HepG2 (cell line): Measurements from ENCODE around the gene SPA17. TPM values are rescaled to one million over a fixed set of nuclear protein-coding genes. Genes with fewer than 3 reads are reported as not detected.

Experiments used
- ATAC-seq: fragments of 200-7000 bp; cut with Tn5 transposase; 3 replicates; pipeline ENCODE4 v1.9.1; 2020; ENCODE audit warnings: mild to moderate bottlenecking, moderate library complexity
- BruUV-seq: library from RNA; stranded (reverse); fragments of 400-500 nt; replicated peaks from 2 replicates; lab custom pipeline; 2021; lab: Mats Ljungman, UMichigan
- CTCF ChIA-PET: fragments of 300-600 bp; formaldehyde crosslinking; extraction: SDS; loops from one replicate; lab custom pipeline; 2021; ENCODE audit warnings: low total read pairs, inconsistent platforms, low intra/inter-chr PET ratio; lab: Yijun Ruan, JAX
- POLR2A ChIA-PET: fragments of 350-600 bp; sonication (Branson Sonifier 250); formaldehyde crosslinking; loops from one replicate; lab custom pipeline; 2020; ENCODE audit warnings: antibody characterized with exemption, inconsistent platforms; lab: Yijun Ruan, JAX
- DNase-seq: peaks from one replicate; pipeline ENCODE4 v3.0.0-alpha.2; 2015; ENCODE audit warnings: low spot score
- FAIRE-seq: peaks from 3 replicates; lab custom pipeline; 2011; peaks lifted over from hg19 to GRCh38; lab: Jason Lieb, UNC
- H2AFZ ChIP-seq: one replicate; pipeline ENCODE4 v1.6.1; 2011; ENCODE audit warnings: low read length, inconsistent platforms
- H3K27ac ChIP-seq: fragments of 300-600 bp; 3 replicates; pipeline ENCODE4 v1.8.0; 2011; ENCODE audit warnings: mixed run types, mild to moderate bottlenecking, mixed read lengths, low read length, inconsistent platforms; ENCODE audit not compliant: insufficient read depth; ENCODE audit errors: extremely low read length
- H3K27me3 ChIP-seq, 2 experiments: fragments of 200-600 bp in 1 of 2; 2 replicates in 1 of 2; 3 replicates in 1 of 2; pipeline versions ENCODE4 v1.6.0 to v1.8.0; 2011; ENCODE audit warnings: low read length in 2 of 2, mild to moderate bottlenecking in 2 of 2, moderate library complexity in 2 of 2, inconsistent platforms in 1 of 2; ENCODE audit not compliant: insufficient read depth in 2 of 2, control insufficient read depth in 1 of 2
- H3K36me3 ChIP-seq, 2 experiments: fragments of 200-600 bp in 1 of 2; replicated peaks in 1 of 2; 2 replicates in 1 of 2; 3 replicates in 1 of 2; pipeline versions ENCODE4 v1.5.1 to v1.8.0; 2011; ENCODE audit warnings: low read length in 2 of 2, inconsistent platforms in 1 of 2; ENCODE audit not compliant: insufficient read depth in 2 of 2, control insufficient read depth in 1 of 2
- H3K4me1 ChIP-seq: 2 replicates; pipeline ENCODE4 v1.5.1; 2012; ENCODE audit warnings: low read length, inconsistent platforms; ENCODE audit not compliant: insufficient read depth
- H3K4me2 ChIP-seq: 2 replicates; pipeline ENCODE4 v1.6.0; 2011; ENCODE audit warnings: low read depth, low read length, inconsistent platforms
- H3K4me3 ChIP-seq, 3 experiments: fragments of 200-600 bp in 1 of 3; sonication (generic), shearing (Covaris generic) in 1 of 3; replicated peaks in 1 of 3; 2 replicates each; pipeline ENCODE4 v1.5.1; 2011 to 2016; ENCODE audit warnings: low read length in 3 of 3, inconsistent platforms in 2 of 3, low read depth in 2 of 3, mild to moderate bottlenecking in 2 of 3, control low read depth in 1 of 3, mixed read lengths in 1 of 3; ENCODE audit not compliant: insufficient read depth in 1 of 3
- H3K79me2 ChIP-seq: one replicate; pipeline ENCODE4 v1.6.1; 2011; ENCODE audit warnings: low read length, inconsistent platforms; ENCODE audit not compliant: insufficient read depth
- H3K9ac ChIP-seq: 2 replicates; pipeline ENCODE4 v1.6.0; 2011; ENCODE audit warnings: mild to moderate bottlenecking, low read depth, low read length, inconsistent platforms; ENCODE audit not compliant: insufficient read depth
- H3K9me3 ChIP-seq: 2 replicates; pipeline ENCODE4 v1.5.1; 2012; ENCODE audit warnings: mild to moderate bottlenecking, low read length
- H4K20me1 ChIP-seq: 2 replicates; pipeline ENCODE4 v1.6.0; 2011; ENCODE audit warnings: inconsistent platforms, mild to moderate bottlenecking, low read length, moderate library complexity; ENCODE audit not compliant: insufficient read depth
- ATF7-NPFF ChIP-seq: sonication (generic); formaldehyde crosslinking; IDR thresholded peaks from 2 replicates; pipeline ENCODE4 v1.8.1; 2023; ENCODE audit warnings: mild to moderate bottlenecking, low read depth, missing genetic modification reagents, moderate library complexity
- EHMT2 ChIP-seq: fragments of 200-600 bp; sonication (generic); IDR thresholded peaks from 2 replicates; pipeline ENCODE4 v1.7.0; 2017; ENCODE audit warnings: antibody characterized with exemption, low read depth, low read length, borderline replicate concordance
- ELF4 ChIP-seq: sonication (generic); formaldehyde crosslinking; IDR thresholded peaks from 2 replicates; pipeline ENCODE4 v1.5.0; 2020; ENCODE audit warnings: missing genetic modification reagents, mild to moderate bottlenecking, moderate library complexity, borderline replicate concordance
- ETV5 ChIP-seq: IDR thresholded peaks from 2 replicates; pipeline ENCODE4 v1.6.1; 2018; ENCODE audit warnings: missing biosample characterization, missing genetic modification reagents, inconsistent platforms, borderline replicate concordance
- MIER3 ChIP-seq: IDR thresholded peaks from 2 replicates; pipeline ENCODE4 v1.6.1; 2016; ENCODE audit warnings: missing compliant biosample characterization, borderline replicate concordance
- MTA1 ChIP-seq: sonication (generic); formaldehyde crosslinking; IDR thresholded peaks from 2 replicates; pipeline ENCODE4 v1.4.0; 2020; ENCODE audit warnings: missing genetic modification reagents, mild to moderate bottlenecking, borderline replicate concordance
- NRL ChIP-seq: sonication (generic); formaldehyde crosslinking; IDR thresholded peaks from 2 replicates; pipeline ENCODE4 v1.5.0; 2020; ENCODE audit warnings: missing genetic modification reagents, mild to moderate bottlenecking, moderate library complexity, borderline replicate concordance
- PBX2 ChIP-seq: IDR thresholded peaks from 2 replicates; pipeline ENCODE4 v1.6.1; 2016; ENCODE audit warnings: control low read depth
- POGK ChIP-seq: sonication (generic); formaldehyde crosslinking; conservative IDR thresholded peaks from 2 replicates; pipeline ENCODE4 v1.8.0; 2022; ENCODE audit warnings: mild to moderate bottlenecking, moderate library complexity, missing genetic modification reagents
- RFX3 ChIP-seq: IDR thresholded peaks from 2 replicates; pipeline ENCODE4 v1.6.1; 2016; ENCODE audit warnings: missing biosample characterization, missing genetic modification reagents
- TEAD2 ChIP-seq: sonication (generic); formaldehyde crosslinking; IDR thresholded peaks from 2 replicates; pipeline ENCODE4 v1.9.0; 2021; ENCODE audit warnings: missing genetic modification reagents
- TMF1 ChIP-seq: sonication (generic); formaldehyde crosslinking; IDR thresholded peaks from 2 replicates; pipeline ENCODE4 v1.8.1; 2022; ENCODE audit warnings: low read depth, missing genetic modification reagents
- XBP1 ChIP-seq: sonication (generic); formaldehyde crosslinking; IDR thresholded peaks from 2 replicates; pipeline ENCODE4 v1.5.0; 2020; ENCODE audit warnings: missing genetic modification reagents
- ZFP36L1 ChIP-seq: sonication (generic); formaldehyde crosslinking; IDR thresholded peaks from 2 replicates; pipeline ENCODE4 v1.8.0; 2022; ENCODE audit warnings: mild to moderate bottlenecking, missing genetic modification reagents, moderate library complexity
- ZFP41 ChIP-seq: sonication (generic); formaldehyde crosslinking; IDR thresholded peaks from 2 replicates; pipeline ENCODE4 v1.4.0; 2020; ENCODE audit warnings: mild to moderate bottlenecking, missing genetic modification reagents, borderline replicate concordance
- ZNF672 ChIP-seq: sonication (generic); formaldehyde crosslinking; IDR thresholded peaks from 2 replicates; pipeline ENCODE4 v1.8.1; 2022; ENCODE audit warnings: missing genetic modification reagents
- ZNF781 ChIP-seq: sonication (generic); formaldehyde crosslinking; IDR thresholded peaks from 2 replicates; pipeline ENCODE4 v1.5.1; 2020; ENCODE audit warnings: borderline replicate concordance, mild to moderate bottlenecking, missing genetic modification reagents; ENCODE audit errors: not compliant biosample characterization
- ZNF782 ChIP-seq: sonication (generic); formaldehyde crosslinking; IDR thresholded peaks from 2 replicates; pipeline ENCODE4 v1.4.0; 2020; ENCODE audit warnings: missing genetic modification reagents, mild to moderate bottlenecking, borderline replicate concordance
- ZNF891 ChIP-seq: sonication (generic); formaldehyde crosslinking; IDR thresholded peaks from 2 replicates; pipeline ENCODE4 v1.5.0; 2020; ENCODE audit warnings: mild to moderate bottlenecking, missing genetic modification reagents
- WGBS: methylation state at CpG from one replicate; pipeline ENCODE4 v1.1.6; 2017; ENCODE audit warnings: low lambda C conversion rate; 5-methylcytosine and 5-hydroxymethylcytosine counted together
- in situ Hi-C: cut with HindIII; loops from 2 replicates; pipeline ENCODE4 v1.10.0; 2017; ENCODE audit warnings: low pct_unique_long_range_greater_than_20kb; ENCODE audit not compliant: extremely low pct_ligation_motif_present
- intact Hi-C: fragments of 100-400 bp; cut with micrococcal nuclease; formaldehyde crosslinking; loops from one replicate; pipeline ENCODE4 v1.10.0; 2022; ENCODE audit not compliant: unreplicated experiment
- polyA plus RNA-seq, 8 experiments: library from polyadenylated mRNA; depleted of rRNA in 3 of 8; stranded (reverse) in 7 of 8; unstranded in 1 of 8; fragments of >200 nt; fragmentation: Illumina TruSeq in 4 of 8; extraction: Trizol in 4 of 8; gene quantifications; 2 replicates each; pipeline versions ENCODE4 v1.2.1 to v1.2.3, GENCODE V29; 2011 to 2016; ENCODE audit warnings: low read depth in 4 of 8, missing spikeins in 1 of 8, mixed read lengths in 1 of 8; ENCODE audit not compliant: insufficient read depth in 1 of 8
- total RNA-seq, 5 experiments: library from RNA; depleted of rRNA; stranded (reverse); fragments of >200 nt; fragmentation: Illumina TruSeq; extraction: Trizol; gene quantifications; 2 replicates each; pipeline ENCODE4 v1.2.3, GENCODE V29; 2016; ENCODE audit warnings: low read depth in 1 of 5
- TF ChIP-seq, protein P1 (sequence below): sonication (generic); formaldehyde crosslinking; IDR thresholded peaks from 2 replicates; pipeline ENCODE4 v1.8.0; 2022; ENCODE audit warnings: mild to moderate bottlenecking, missing genetic modification reagents; ENCODE audit not compliant: insufficient replicate concordance

SPA17 gene
- total and polyA plus RNA-seq, 2 of the 13 experiments (the other 11 are each of a cell fraction or from before 2014, with no cell fraction given): 4.4 to 8.4 TPM

GRCh38 chr11:124663861-124664260, 9.8 kb upstream of the SPA17 start:
- no TSS peak for BruUV-seq
- H3K27me3 ChIP-seq: no peaks in the 10 kb centered on the region
- 96% methylated on average over 2 of the region's 2 CpGs for whole genome bisulfite sequencing
- H3K9me3 ChIP-seq: no peaks in the 10 kb centered on the region
- H4K20me1 ChIP-seq: no peaks in the 10 kb centered on the region
- ATAC-seq: no peak
- in situ Hi-C loops: no loop called here
- FAIRE-seq: no peak
- no peak overlapping the region for H3K4me2 ChIP-seq
- no peak overlapping the region for H3K9ac ChIP-seq
- TF ChIP-seq ZNF672 (CRISPR knock-in tag) (no peak), ZFP41 (CRISPR knock-in tag) (no peak), TMF1 (CRISPR knock-in tag) (no peak), TEAD2 (CRISPR knock-in tag) (no peak), XBP1 (CRISPR knock-in tag) (no peak), ETV5 (CRISPR knock-in tag) (no peak), ZNF782 (CRISPR knock-in tag) (no peak), MIER3 (no peak), EHMT2 (no peak), ELF4 (no peak), RFX3 (CRISPR knock-in tag) (no peak), ZFP36L1 (CRISPR knock-in tag) (no peak), ZNF781 (CRISPR knock-in tag) (no peak), ATF7-NPFF (CRISPR knock-in tag) (no peak), NRL (CRISPR knock-in tag) (no peak), ZNF891 (CRISPR knock-in tag) (no peak), PBX2 (CRISPR knock-in tag) (no peak), MTA1 (CRISPR knock-in tag) (no peak), POGK (CRISPR knock-in tag) (no peak)
- TF ChIP-seq, protein P1, sequence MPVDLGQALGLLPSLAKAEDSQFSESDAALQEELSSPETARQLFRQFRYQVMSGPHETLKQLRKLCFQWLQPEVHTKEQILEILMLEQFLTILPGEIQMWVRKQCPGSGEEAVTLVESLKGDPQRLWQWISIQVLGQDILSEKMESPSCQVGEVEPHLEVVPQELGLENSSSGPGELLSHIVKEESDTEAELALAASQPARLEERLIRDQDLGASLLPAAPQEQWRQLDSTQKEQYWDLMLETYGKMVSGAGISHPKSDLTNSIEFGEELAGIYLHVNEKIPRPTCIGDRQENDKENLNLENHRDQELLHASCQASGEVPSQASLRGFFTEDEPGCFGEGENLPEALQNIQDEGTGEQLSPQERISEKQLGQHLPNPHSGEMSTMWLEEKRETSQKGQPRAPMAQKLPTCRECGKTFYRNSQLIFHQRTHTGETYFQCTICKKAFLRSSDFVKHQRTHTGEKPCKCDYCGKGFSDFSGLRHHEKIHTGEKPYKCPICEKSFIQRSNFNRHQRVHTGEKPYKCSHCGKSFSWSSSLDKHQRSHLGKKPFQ (CRISPR knock-in tag): no peak
- intact Hi-C loops: no loop called here
- H3K36me3 ChIP-seq: no peaks in the 10 kb centered on the region; a peak in 1 of 5 replicates
- POLR2A ChIA-PET: no interaction called here
- DNase-seq: no peak
- H3K4me1 ChIP-seq: no peaks in the 10 kb centered on the region
- H2AFZ ChIP-seq: no peak overlapping the region
- no peak overlapping the region for H3K4me3 ChIP-seq
- no peaks in the 10 kb centered on the region for H3K79me2 ChIP-seq
- CTCF ChIA-PET: interaction anchor here (1.2 kb wide), 1 partner anchor 173 kb away, joined by 4 read pairs; no protein-coding TSS in a partner anchor
- no peak overlapping the region for H3K27ac ChIP-seq
